Natural killer cell treated with Interleukin-12 subunit alpha and Interleukin-12 subunit beta and Interleukin-15 and Interleukin-18, amount 100 ng/mL, for 72 hours (primary cell): ENCODE data around the gene PTPA. TPM values are rescaled to one million over a fixed set of nuclear protein-coding genes. Genes with fewer than 3 reads are reported as not detected.

Experiments
- ATAC-seq, 2 donors: fragments of 150-1000 bp; cut with Tn5 transposase in 1 of 2; sonication (Bioruptor Pico), chemical (Tn5 transposase) in 1 of 2; 2 replicates each; pipeline ENCODE4 v1.10.0; 2021
- DNase-seq: peaks from one replicate; pipeline ENCODE4 v3.0.0; 2022; ENCODE audit warnings: low spot score
- H3K27ac Mint-ChIP-seq, 2 donors: 1 replicate in 1 of 2; 2 replicates in 1 of 2; pipeline ENCODE4 v1.8.0; 2022; ENCODE audit warnings: mixed read lengths in 2 of 2, mild to moderate bottlenecking in 1 of 2, moderate library complexity in 1 of 2
- H3K27me3 Mint-ChIP-seq, 2 donors: 1 replicate in 1 of 2; 2 replicates in 1 of 2; pipeline ENCODE4 v1.8.0; 2022; ENCODE audit warnings: mixed read lengths in 2 of 2
- H3K36me3 Mint-ChIP-seq: one replicate; pipeline ENCODE4 v1.8.0; 2022; ENCODE audit warnings: mixed read lengths
- H3K4me1 Mint-ChIP-seq, 2 donors: 1 replicate in 1 of 2; 2 replicates in 1 of 2; pipeline ENCODE4 v1.8.0; 2022; ENCODE audit warnings: low read depth in 2 of 2, mixed read lengths in 2 of 2, mild to moderate bottlenecking in 1 of 2
- H3K4me3 Mint-ChIP-seq: one replicate; pipeline ENCODE4 v1.8.0; 2022; ENCODE audit warnings: mixed read lengths
- H3K9me3 Mint-ChIP-seq: 2 replicates; pipeline ENCODE4 v1.8.0; 2022; ENCODE audit warnings: mixed read lengths
- total RNA-seq, 2 donors: library from RNA; stranded (reverse); gene quantifications; one replicate each; pipeline ENCODE4 v1.2.3, GENCODE V29; 2022

Gene PTPA
- total RNA-seq, 2 donors from 2014 or later = 75.7 to 133 TPM

DNA sequence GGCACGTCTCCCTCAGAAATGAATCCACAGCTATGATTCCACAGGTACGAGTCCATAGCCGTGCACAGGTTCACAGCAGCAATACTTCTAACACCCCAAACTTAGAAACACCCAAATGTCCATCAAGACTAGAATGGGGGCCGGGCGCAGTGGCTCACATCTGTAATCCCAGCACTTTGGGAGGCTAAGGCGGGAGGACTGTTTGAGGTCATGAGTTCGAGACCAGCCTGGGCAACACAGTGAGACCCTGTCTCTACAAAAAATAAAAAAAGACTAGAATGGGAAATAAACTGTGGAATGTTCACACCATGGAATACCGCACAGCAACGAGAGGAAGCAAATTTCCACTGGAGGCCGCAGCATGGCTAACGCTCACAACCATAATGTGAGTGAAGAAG is 34.6 kb upstream of the PTPA start:
- no peaks in the 10 kb centered on the region for H3K9me3 Mint-ChIP-seq
- H3K36me3 Mint-ChIP-seq = no peaks in the 10 kb centered on the region
- H3K4me3 Mint-ChIP-seq = no peak overlapping the region

GRCh38 chr9:129077236-129077635 is 34.0 kb upstream of the PTPA start:
- H3K27ac Mint-ChIP-seq = no peak overlapping the region
- ATAC-seq (no peak), DNase-seq (no peak)
- no peak overlapping the region for H3K4me3 Mint-ChIP-seq
- H3K27me3 Mint-ChIP-seq = no peaks in the 10 kb centered on the region
- peaks cover 7 to 20% of the 10 kb centered on the region in 2 donors for H3K4me1 Mint-ChIP-seq
- H3K9me3 Mint-ChIP-seq = no peaks in the 10 kb centered on the region
- H3K36me3 Mint-ChIP-seq = no peaks in the 10 kb centered on the region

More for the DNA sequence above, 34.6 kb upstream of the PTPA start:
- Mint-ChIP-seq H3K4me1 (peaks cover 7 to 20% of the 10 kb centered on the region in 2 donors), H3K27me3 (no peaks in the 10 kb centered on the region), H3K27ac (no peak overlapping the region)
- ATAC-seq (no peak), DNase-seq (no peak)

DNA sequence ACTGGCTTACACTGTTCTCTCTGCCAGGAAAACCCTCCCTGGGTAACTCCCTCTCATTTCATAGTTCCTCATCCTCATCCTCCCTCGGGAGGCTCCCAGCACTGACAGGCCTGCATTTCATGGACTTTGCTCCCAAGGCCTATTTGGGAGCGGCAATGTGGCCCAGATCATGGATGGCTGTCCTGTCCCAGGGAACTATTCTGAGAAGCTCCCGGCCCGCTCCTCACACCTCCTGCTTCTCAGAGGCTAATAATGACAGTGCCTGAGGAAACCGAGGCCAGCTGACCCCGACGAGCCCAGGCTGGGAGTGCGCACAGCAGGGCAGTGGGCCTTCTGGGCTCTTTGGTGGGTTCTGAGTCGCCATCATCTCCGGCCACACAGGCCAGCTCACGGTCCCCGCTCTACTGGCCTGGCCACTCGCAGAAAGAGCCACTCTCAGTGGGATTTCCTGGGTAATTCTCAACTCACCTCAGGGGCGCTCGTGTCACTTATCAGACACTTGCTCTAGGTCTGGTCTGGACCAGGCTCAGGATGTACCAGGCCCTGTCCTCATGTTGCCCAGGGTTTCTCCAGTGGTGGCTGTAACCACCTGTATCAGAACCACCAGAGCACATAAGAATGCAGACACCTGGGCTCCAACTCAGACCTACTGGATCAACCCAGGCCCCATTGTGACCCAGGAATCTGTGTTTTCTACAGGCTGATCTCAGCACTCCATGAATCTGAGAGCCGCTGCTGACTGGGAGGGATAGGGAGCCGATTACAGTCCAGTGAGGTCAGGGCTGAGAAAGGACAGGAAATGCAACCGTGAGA is 32.3 kb upstream of the PTPA start:
- no peak for ATAC-seq
- Mint-ChIP-seq H3K27me3 (no peaks in the 10 kb centered on the region), H3K36me3 (no peaks in the 10 kb centered on the region), H3K27ac (no peak overlapping the region), H3K4me3 (peak overlapping the region; percentile 95), H3K9me3 (no peaks in the 10 kb centered on the region), H3K4me1 (peaks cover 12 to 25% of the 10 kb centered on the region in 2 donors)
- no peak for DNase-seq

DNA sequence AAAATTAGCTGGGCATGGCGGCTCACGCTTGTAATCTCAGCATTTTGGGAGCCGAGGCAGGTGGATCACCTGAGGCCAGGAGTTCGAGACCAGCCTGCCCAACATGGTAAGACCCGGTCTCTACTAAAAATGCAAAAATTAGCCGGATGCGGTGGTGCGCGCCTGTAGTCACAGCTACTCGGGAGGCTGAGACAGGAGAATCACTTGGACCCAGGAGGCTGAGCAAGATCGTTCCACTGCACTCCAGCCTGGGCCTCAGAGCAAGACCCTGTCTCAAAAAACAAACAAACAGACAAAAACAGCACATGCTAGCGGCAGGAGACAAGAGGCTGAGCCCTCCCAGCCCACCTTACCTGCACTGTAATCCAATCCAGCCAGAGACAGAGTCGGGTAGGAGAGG is 31.4 kb upstream of the PTPA start:
- no peaks in the 10 kb centered on the region for H3K9me3 Mint-ChIP-seq
- peaks cover 14 to 25% of the 10 kb centered on the region in 2 donors for H3K4me1 Mint-ChIP-seq
- peak overlapping the region; percentile 95 for H3K4me3 Mint-ChIP-seq
- H3K27me3 Mint-ChIP-seq = no peaks in the 10 kb centered on the region
- ATAC-seq = no peak
- H3K27ac Mint-ChIP-seq = peak overlapping the region in 1 of 2 donors; percentile 87
- no peaks in the 10 kb centered on the region for H3K36me3 Mint-ChIP-seq
- no peak for DNase-seq

- DNase-seq (no peak), ATAC-seq (no peak)
- peak overlapping the region; percentile 95 for H3K4me3 Mint-ChIP-seq
- no peaks in the 10 kb centered on the region for H3K9me3 Mint-ChIP-seq
- peak overlapping the region; percentile 66 to 87 for H3K27ac Mint-ChIP-seq
- H3K4me1 Mint-ChIP-seq = peaks cover 17 to 25% of the 10 kb centered on the region in 2 donors
- no peaks in the 10 kb centered on the region for H3K36me3 Mint-ChIP-seq
- no peaks in the 10 kb centered on the region for H3K27me3 Mint-ChIP-seq
Observed at GRCh38 chr9:129080298-129080600, 31.0 kb upstream of the PTPA start.

DNA sequence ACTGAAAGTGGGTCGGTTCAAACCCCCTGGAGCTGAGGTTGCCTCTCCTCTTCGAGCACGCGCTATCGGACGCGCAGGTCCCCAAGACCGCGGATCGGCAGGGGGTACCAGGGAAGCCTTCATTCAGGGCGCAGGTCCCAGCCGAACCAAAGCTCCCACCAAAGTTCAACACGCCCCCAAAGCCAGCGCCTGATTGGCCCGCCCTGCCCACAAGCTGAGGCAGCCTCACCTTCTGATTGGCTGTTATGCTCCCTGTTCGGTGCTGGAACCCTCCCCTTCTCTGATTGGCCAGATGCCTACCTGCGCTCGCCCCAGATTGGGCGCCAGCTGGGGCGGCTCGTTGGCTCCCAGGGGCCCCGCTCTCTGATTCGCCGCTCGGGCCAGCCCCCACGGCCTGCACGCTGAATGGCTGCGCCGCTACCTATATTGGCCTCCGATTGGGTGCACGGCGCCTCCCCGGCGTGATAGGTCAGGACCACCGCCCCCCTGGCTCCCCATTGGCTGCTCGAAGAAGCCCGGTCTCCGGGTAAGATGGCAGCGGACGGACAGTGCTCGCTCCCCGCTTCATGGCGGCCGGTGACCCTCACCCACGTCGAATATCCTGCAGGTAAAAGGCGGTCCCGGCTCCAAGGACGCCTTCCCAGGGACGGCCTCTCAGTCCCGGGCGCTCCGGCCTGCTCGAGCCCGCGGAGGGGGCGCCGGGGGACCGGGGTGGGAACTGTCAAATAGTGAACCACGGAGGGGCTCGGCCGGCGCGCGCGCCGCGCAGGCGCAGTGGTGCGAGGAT is 30.4 kb upstream of the PTPA start, which contains the start of gene DOLPP1:
TSS of gene DOLPP1 (plus strand) at position 511 of the 787 bp plus-strand sequence. CDS start at position 532, 21 bp downstream.
- peak; percentile 98 for ATAC-seq
- peak within 1 kb of the TSS; percentile 66 to 87 for H3K27ac Mint-ChIP-seq
- peak within 1 kb of the TSS; percentile 95 for H3K4me3 Mint-ChIP-seq
- peaks cover 17 to 25% of the 10 kb centered on the region in 2 donors for H3K4me1 Mint-ChIP-seq
- H3K9me3 Mint-ChIP-seq = no peaks in the 10 kb centered on the region
- no peaks in the 10 kb centered on the region for H3K36me3 Mint-ChIP-seq
- DNase-seq = peak; percentile 100
- no peaks in the 10 kb centered on the region for H3K27me3 Mint-ChIP-seq

DNA sequence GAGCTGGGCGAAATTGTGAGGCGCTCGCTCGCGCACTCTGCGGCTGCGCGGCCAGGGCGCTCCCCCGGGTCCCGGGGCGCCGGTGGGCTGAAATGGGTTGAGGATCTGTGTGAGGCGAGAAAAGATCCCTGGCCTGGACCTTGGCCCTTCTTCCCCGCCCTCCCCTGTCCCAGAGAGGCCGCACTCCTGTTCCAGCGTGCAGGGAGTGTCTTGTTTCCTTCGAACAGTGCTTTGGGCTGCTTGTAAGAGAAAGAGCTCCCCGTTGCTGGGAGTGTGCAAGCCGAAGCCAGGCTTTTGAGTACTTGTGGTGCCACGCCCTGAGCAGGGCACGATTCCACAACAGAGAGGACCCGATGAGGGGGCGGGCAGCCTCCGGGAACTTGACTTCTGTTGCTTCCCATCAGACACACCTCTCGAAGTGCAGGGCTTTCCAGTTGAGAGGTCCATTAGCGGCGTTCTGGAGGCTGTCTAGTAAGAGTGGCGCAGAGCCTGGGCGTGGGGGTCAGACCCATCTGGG is 29.8 kb upstream of the PTPA start:
- Mint-ChIP-seq H3K36me3 (no peaks in the 10 kb centered on the region), H3K4me3 (peak overlapping the region; percentile 95), H3K9me3 (no peaks in the 10 kb centered on the region), H3K4me1 (peaks cover 17 to 25% of the 10 kb centered on the region in 2 donors), H3K27me3 (no peaks in the 10 kb centered on the region), H3K27ac (peak overlapping the region; percentile 66 to 87)
- ATAC-seq (no peak), DNase-seq (no peak)

DNA sequence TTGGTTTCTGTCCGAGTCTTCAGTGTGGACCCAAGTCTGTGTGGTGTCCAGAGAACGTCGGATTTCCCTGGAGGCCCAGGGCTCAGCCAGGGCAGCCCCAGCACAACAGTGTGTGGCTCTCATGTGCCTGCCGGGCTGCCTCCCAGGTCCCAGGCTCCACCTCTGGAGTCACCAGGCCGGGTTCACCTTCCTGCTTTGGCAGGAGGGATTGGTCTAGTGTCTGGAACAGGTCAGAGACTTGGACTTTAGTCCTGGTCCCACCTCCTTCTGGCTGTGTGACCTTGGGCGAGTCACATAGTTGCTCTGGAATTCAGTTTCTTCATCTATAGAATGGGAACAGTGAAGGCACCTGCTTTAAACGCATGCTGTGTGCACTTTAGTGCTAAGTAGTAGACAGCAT is 27.1 kb upstream of the PTPA start:
- Mint-ChIP-seq H3K27me3 (no peaks in the 10 kb centered on the region), H3K27ac (no peak overlapping the region)

GRCh38 chr9:129089246-129089645 is 22.0 kb upstream of the PTPA start:
- no peaks in the 10 kb centered on the region for H3K27me3 Mint-ChIP-seq
- DNase-seq (no peak), ATAC-seq (no peak)
- no peaks in the 10 kb centered on the region for H3K9me3 Mint-ChIP-seq
- peaks cover 0 to 5% of the 10 kb centered on the region in 2 donors for H3K4me1 Mint-ChIP-seq
- no peak overlapping the region for H3K27ac Mint-ChIP-seq
- no peak overlapping the region for H3K4me3 Mint-ChIP-seq
- H3K36me3 Mint-ChIP-seq = no peaks in the 10 kb centered on the region

More for the DNA sequence above, 27.1 kb upstream of the PTPA start:
- DNase-seq (no peak), ATAC-seq (no peak)
- Mint-ChIP-seq H3K4me1 (peaks cover 17 to 19% of the 10 kb centered on the region in 2 donors), H3K9me3 (no peaks in the 10 kb centered on the region), H3K4me3 (no peak overlapping the region), H3K36me3 (no peaks in the 10 kb centered on the region)

- H3K4me3 Mint-ChIP-seq = no peak overlapping the region
- no peaks in the 10 kb centered on the region for H3K36me3 Mint-ChIP-seq
- H3K9me3 Mint-ChIP-seq = no peaks in the 10 kb centered on the region
- H3K4me1 Mint-ChIP-seq = no peaks in the 10 kb centered on the region
- H3K27ac Mint-ChIP-seq = no peak overlapping the region
- DNase-seq (no peak), ATAC-seq (peak in 1 of 2 donors; percentile 21)
- no peaks in the 10 kb centered on the region for H3K27me3 Mint-ChIP-seq
Observed at GRCh38 chr9:129093602-129094386, 17.4 kb upstream of the PTPA start.

DNA sequence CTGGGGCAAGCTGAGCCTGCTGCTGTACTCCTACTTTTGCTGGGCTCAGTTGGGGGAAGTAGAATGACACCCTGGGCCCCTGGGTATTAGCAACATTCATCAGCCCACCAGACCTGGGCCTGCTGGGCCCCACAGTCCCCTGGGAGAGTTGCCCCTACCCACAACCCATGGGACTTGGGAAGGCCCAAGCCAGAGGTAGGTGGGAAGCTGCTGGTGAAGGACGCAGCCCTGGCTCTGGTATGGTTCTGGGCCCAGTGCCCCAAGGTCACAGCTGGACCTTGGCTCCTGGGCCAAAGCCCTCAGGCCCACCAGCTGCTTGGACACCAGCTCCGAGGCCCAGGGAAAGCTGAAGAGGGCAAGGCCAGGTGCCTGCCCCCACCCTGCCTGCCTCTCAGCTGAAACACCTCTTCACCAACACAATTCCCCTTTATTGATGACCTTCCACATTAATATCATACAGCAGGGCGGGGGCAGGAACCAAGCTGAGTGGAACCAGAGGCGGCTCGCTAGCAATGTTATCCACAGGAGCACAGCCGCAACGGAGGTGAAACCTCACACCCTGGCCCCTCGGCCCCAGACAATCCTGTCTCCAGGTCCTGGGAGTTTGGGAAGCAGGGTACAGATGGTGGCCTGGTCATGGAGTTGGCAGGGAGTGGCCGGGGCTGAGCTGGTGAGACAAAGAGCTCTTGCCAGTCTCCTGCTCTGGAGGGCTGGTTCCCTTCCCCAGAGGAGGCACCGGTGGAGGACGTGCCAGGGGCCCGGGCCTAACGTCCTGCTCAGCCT is 16.6 kb upstream of the PTPA start:
- no peak overlapping the region for H3K4me3 Mint-ChIP-seq
- ATAC-seq (peak; percentile 5 to 22), DNase-seq (no peak)
- H3K9me3 Mint-ChIP-seq = no peaks in the 10 kb centered on the region
- H3K4me1 Mint-ChIP-seq = no peaks in the 10 kb centered on the region
- no peaks in the 10 kb centered on the region for H3K36me3 Mint-ChIP-seq
- H3K27ac Mint-ChIP-seq = no peak overlapping the region
- no peaks in the 10 kb centered on the region for H3K27me3 Mint-ChIP-seq

DNA sequence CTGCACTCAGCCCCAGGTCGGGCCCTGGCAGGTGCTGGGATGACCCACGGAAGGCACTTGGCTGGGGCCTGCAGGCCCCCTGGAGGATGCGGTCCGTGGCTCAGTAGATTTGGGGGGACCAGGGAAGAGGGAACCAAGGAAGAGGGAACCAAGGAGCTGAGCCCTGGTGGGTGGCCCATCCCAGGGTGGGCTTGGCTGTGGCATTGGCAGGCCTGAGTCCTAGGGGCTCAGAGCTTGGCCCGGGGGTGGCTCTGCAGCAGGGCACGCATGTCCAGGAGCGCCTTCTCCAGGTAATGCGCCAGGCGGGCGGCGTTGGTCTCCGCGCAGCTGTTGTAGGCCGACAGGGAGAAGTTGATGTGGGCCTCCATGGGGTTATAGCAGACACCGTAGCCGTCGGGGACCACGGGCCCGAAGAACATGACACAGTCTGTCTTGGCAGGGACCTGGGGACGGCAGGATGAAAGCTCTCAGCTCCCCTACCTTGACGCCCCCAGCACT is 16.0 kb upstream of the PTPA start:
- no peak overlapping the region for H3K27ac Mint-ChIP-seq
- H3K36me3 Mint-ChIP-seq = no peaks in the 10 kb centered on the region
- no peak for ATAC-seq
- DNase-seq = no peak
- no peaks in the 10 kb centered on the region for H3K9me3 Mint-ChIP-seq
- no peaks in the 10 kb centered on the region for H3K4me1 Mint-ChIP-seq
- no peaks in the 10 kb centered on the region for H3K27me3 Mint-ChIP-seq
- no peak overlapping the region for H3K4me3 Mint-ChIP-seq

DNA sequence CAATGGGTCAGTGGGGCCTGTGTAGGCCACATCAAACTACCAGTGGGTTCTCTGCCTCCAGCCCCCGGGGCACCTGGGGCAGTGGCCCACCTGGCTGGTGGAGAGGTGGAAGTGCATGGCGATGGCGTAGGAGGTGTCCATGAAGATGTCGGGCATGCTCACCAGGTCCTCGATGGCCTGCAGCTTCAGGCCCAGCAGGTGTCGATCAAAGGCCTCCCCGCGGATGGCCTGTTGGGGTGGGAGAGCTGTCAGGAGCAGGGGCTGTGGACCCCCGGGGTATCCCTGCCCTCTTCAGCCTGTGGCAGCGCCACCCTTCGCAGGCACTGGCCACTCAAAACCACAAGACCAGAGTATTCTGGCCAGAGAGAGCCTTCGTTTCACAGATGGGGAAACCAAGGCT is 15.3 kb upstream of the PTPA start:
- DNase-seq (no peak), ATAC-seq (no peak)
- Mint-ChIP-seq H3K9me3 (no peaks in the 10 kb centered on the region), H3K27me3 (no peaks in the 10 kb centered on the region), H3K27ac (no peak overlapping the region), H3K4me1 (no peaks in the 10 kb centered on the region), H3K36me3 (no peaks in the 10 kb centered on the region), H3K4me3 (no peak overlapping the region)
